ENCODE data around the gene SETD7.

Gene SETD7

DNA sequence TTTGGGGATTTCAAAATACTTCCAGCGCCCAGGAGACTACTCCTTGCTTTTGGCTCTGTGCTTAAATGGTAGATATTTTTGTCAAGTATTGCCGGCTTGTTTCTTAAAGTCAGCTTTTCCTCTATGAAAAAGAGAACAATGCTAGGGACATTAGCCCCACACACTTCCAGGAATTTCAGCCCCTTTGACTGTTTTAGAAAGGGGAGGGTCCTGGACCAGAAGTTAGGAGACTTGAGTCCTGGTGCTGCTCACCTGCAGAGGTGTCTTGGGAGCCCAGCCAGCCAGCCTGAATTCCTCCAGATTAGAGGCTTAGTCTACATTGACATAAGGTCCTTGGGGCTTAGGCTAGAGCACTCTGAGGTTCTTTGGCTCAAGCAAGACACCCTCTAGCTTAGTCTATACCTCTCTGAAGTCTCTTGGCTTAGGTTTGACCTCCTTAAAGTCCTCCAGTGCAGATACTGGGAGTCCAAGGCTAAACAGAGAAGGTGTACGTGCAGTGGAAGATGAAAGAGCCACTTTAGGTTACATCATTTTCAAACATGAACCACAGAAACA lies 1.6 kb upstream of the SETD7 start:
- TF ChIP-seq, protein P1, sequence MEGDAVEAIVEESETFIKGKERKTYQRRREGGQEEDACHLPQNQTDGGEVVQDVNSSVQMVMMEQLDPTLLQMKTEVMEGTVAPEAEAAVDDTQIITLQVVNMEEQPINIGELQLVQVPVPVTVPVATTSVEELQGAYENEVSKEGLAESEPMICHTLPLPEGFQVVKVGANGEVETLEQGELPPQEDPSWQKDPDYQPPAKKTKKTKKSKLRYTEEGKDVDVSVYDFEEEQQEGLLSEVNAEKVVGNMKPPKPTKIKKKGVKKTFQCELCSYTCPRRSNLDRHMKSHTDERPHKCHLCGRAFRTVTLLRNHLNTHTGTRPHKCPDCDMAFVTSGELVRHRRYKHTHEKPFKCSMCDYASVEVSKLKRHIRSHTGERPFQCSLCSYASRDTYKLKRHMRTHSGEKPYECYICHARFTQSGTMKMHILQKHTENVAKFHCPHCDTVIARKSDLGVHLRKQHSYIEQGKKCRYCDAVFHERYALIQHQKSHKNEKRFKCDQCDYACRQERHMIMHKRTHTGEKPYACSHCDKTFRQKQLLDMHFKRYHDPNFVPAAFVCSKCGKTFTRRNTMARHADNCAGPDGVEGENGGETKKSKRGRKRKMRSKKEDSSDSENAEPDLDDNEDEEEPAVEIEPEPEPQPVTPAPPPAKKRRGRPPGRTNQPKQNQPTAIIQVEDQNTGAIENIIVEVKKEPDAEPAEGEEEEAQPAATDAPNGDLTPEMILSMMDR (IDR thresholded peaks at IDR 0.05; ENCODE audit: low read depth, low read length, missing control alignments) = no peak
- in situ Hi-C loops (cut with HindIII; ENCODE audit: low sequenced_read_pairs) = no loop called here
- H3K4me3 ChIP-seq (ENCODE audit: low read depth, low read length) = peak overlapping the region; percentile 69
- no peak for DNase-seq (ENCODE audit: low read depth)

DNA sequence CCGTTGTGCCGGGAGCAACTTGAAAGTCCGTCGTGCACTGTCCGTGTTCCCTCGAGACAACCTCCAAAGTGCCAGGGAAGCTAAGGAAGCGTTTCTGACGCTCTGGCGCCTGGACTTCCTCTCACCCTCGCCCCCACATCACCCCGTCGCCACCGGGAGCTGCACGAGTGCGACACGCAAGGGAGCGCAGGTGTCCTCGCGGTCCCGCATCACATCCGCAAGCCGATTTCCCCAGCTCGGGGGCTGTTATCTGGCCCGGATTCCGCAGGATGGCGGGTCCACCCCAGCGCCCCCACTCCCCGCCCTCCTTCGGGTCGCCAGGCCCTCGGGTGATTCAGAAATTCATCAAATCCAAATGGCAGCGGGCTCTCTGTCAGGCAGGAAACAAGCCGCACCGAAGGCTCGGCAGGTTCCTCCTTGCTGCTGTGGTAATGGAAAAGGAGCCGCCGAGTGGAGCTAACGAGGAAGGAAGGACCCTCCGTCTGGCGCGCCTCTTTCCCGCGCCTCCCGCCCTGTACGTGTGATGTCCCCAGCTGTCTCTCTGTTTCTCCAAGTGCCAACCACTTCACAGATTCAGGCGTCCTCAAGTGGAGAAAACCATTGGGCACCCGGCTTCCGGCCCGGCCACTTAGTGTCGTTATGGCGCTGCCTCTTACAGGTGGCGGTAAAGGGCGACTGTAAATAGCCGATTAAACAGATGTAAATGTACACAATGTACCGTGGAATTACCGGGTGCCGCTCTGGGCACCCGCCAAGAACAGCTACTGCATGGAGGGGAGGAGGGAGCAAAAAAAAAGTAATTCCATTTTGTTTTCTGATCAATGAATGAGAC lies 921 bp upstream of the SETD7 start:
- peak overlapping the region; percentile 69 for H3K4me3 ChIP-seq (ENCODE audit: low read depth, low read length)
- DNase-seq (ENCODE audit: low read depth) = no peak
- in situ Hi-C loops (cut with HindIII; ENCODE audit: low sequenced_read_pairs) = no loop called here
- TF ChIP-seq, protein P1 (IDR thresholded peaks at IDR 0.05; ENCODE audit: low read depth, low read length, missing control alignments) = no peak

GRCh38 chr4:139555705-139556070 lies 331 bp downstream of the SETD7 start:
- DNase-seq (ENCODE audit: low read depth) = no peak
- peak overlapping the region; percentile 69 for H3K4me3 ChIP-seq (ENCODE audit: low read depth, low read length)
- in situ Hi-C loops (cut with HindIII; ENCODE audit: low sequenced_read_pairs) = no loop called here
- TF ChIP-seq, protein P1 (IDR thresholded peaks at IDR 0.05; ENCODE audit: low read depth, low read length, missing control alignments) = no peak

- in situ Hi-C loops (cut with HindIII; ENCODE audit: low sequenced_read_pairs) = no loop called here
- TF ChIP-seq, protein P1 (IDR thresholded peaks at IDR 0.05; ENCODE audit: low read depth, low read length, missing control alignments) = no peak
- peak overlapping the region; percentile 69 for H3K4me3 ChIP-seq (ENCODE audit: low read depth, low read length)
- DNase-seq (ENCODE audit: low read depth) = peak; percentile 62
Measured at GRCh38 chr4:139554893-139555704, 920 bp downstream of the SETD7 start.

DNA sequence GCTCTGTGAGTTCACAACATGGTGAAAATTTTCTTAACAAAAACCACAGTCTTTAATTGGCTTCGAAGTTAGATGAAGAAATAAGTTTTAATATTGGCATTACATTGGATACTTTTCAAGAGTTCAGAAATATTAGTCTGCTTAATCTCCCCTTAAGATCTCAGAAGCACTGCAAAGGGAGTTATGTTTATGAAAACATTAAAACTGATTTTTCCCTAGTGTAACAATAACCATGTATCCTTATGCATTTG lies 1.5 kb downstream of the SETD7 start:
- in situ Hi-C loops (cut with HindIII; ENCODE audit: low sequenced_read_pairs) = no loop called here
- DNase-seq (ENCODE audit: low read depth) = no peak
- H3K4me3 ChIP-seq (ENCODE audit: low read depth, low read length) = peak overlapping the region; percentile 69
- TF ChIP-seq, protein P1 (IDR thresholded peaks at IDR 0.05; ENCODE audit: low read depth, low read length, missing control alignments) = no peak

- no peak for DNase-seq (ENCODE audit: low read depth)
- TF ChIP-seq, protein P1 (IDR thresholded peaks at IDR 0.05; ENCODE audit: low read depth, low read length, missing control alignments) = no peak
- in situ Hi-C loops (cut with HindIII; ENCODE audit: low sequenced_read_pairs) = no loop called here
- peak overlapping the region; percentile 69 for H3K4me3 ChIP-seq (ENCODE audit: low read depth, low read length)
Measured at GRCh38 chr4:139553751-139554641, 2.0 kb downstream of the SETD7 start.
